A549 (cell line): ENCODE measurements around the gene ZBTB1. TPM values are rescaled to one million over a fixed set of nuclear protein-coding genes. Genes with fewer than 3 reads are reported as not detected.

Experiments
- ATAC-seq, 2 experiments: fragments of 200-7000 bp in 1 of 2; fragments of >200 bp in 1 of 2; cut with Nextera tagmentation in 1 of 2; cut with Tn5 transposase in 1 of 2; 3 replicates each; pipeline versions ENCODE4 v1.8.0 to v1.9.1; 2018 to 2020; ENCODE audit warnings: mild to moderate bottlenecking in 1 of 2, moderate library complexity in 1 of 2
- CTCF ChIA-PET: fragments of 300-600 bp; sonication (Branson Sonifier 250); formaldehyde crosslinking; extraction: SDS; loops from one replicate; lab custom pipeline; 2021; ENCODE audit warnings: antibody characterized with exemption, inconsistent platforms; lab: Yijun Ruan, JAX
- POLR2A ChIA-PET: fragments of 350-600 bp; formaldehyde crosslinking; extraction: SDS; loops from one replicate; lab custom pipeline; 2021; ENCODE audit warnings: antibody characterized with exemption, inconsistent platforms; lab: Yijun Ruan, JAX
- DNase-seq, 2 experiments: peaks; one replicate each; pipeline versions ENCODE4 v3.0.0 to v3.0.0-alpha.2; 2011 to 2016; ENCODE audit warnings: low read depth in 1 of 2, low spot score in 1 of 2
- FAIRE-seq: peaks from 2 replicates; lab custom pipeline; 2011; peaks lifted over from hg19 to GRCh38; lab: Jason Lieb, UNC
- H3K27ac ChIP-seq, 2 experiments: fragments of >200 bp; sonication (Bioruptor Twin); formaldehyde crosslinking; 3 replicates each; pipeline ENCODE4 v1.5.1; 2016 to 2017
- H3K4me1 ChIP-seq: fragments of >200 bp; sonication (Bioruptor Twin); formaldehyde crosslinking; 3 replicates; pipeline ENCODE4 v1.6.1; 2016
- H3K4me2 ChIP-seq: fragments of >200 bp; sonication (Bioruptor Twin); formaldehyde crosslinking; 3 replicates; pipeline ENCODE4 v1.6.1; 2016
- H3K4me3 ChIP-seq: fragments of >200 bp; sonication (Bioruptor Twin); formaldehyde crosslinking; 3 replicates; pipeline ENCODE4 v1.5.1; 2016
- H3K9me3 ChIP-seq: fragments of >200 bp; sonication (Bioruptor Twin); formaldehyde crosslinking; 3 replicates; pipeline ENCODE4 v1.6.1; 2016
- BHLHE40 ChIP-seq: IDR thresholded peaks from 2 replicates; pipeline ENCODE4 v1.6.1; 2012; ENCODE audit warnings: low read depth, low read length, inconsistent platforms
- CEBPB ChIP-seq, 2 experiments: fragments of >200 bp in 1 of 2; sonication (Bioruptor Twin) in 1 of 2; formaldehyde crosslinking in 1 of 2; IDR thresholded peaks; 2 replicates each; pipeline ENCODE4 v1.6.1; 2012 to 2016
- CHD2 ChIP-seq: fragments of 150-350 bp; IDR thresholded peaks from 2 replicates; pipeline ENCODE4 v1.6.1; 2014; ENCODE audit warnings: low read length; ENCODE audit not compliant: partially characterized antibody
- GATA3 ChIP-seq: IDR thresholded peaks from 2 replicates; pipeline ENCODE4 v1.6.1; 2012; ENCODE audit warnings: borderline replicate concordance
- HDAC2 ChIP-seq: fragments of 200-600 bp; sonication (generic); IDR thresholded peaks from 2 replicates; pipeline ENCODE4 v1.6.1; 2016
- HOXA7 ChIP-seq: fragments of 250-450 bp; sonication (Bioruptor Pico); IDR thresholded peaks from 2 replicates; pipeline ENCODE4 v1.5.0; 2020; ENCODE audit warnings: mild to moderate bottlenecking, moderate library complexity
- MAZ ChIP-seq: fragments of 150-350 bp; IDR thresholded peaks from 2 replicates; pipeline ENCODE4 v1.6.1; 2014; ENCODE audit warnings: antibody characterized with exemption, low read depth, low read length, borderline replicate concordance
- MYC ChIP-seq: IDR thresholded peaks from 2 replicates; pipeline ENCODE4 v1.6.1; 2012; ENCODE audit warnings: mild to moderate bottlenecking, inconsistent platforms, low read length, improper control_type of control experiment, borderline replicate concordance
- POLR2A ChIP-seq: IDR thresholded peaks from 2 replicates; pipeline ENCODE4 v1.6.1; 2012; ENCODE audit warnings: mild to moderate bottlenecking, low read length
- POLR2AphosphoS2 ChIP-seq: conservative IDR thresholded peaks from 2 replicates; pipeline ENCODE4 v1.6.1; 2012; ENCODE audit warnings: low read length, improper control_type of control experiment, inconsistent platforms
- RAD21 ChIP-seq, 2 experiments: fragments of >200 bp in 1 of 2; sonication (Bioruptor Twin) in 1 of 2; formaldehyde crosslinking in 1 of 2; IDR thresholded peaks in 1 of 2; conservative IDR thresholded peaks in 1 of 2; 2 replicates in 1 of 2; 3 replicates in 1 of 2; pipeline ENCODE4 v1.6.1; 2012 to 2018; ENCODE audit warnings: inconsistent platforms in 1 of 2
- RFX5 ChIP-seq: fragments of 450-650 bp; IDR thresholded peaks from 2 replicates; pipeline ENCODE4 v1.7.1; 2014; ENCODE audit warnings: antibody characterized with exemption, mild to moderate bottlenecking, moderate library complexity
- SMC3 ChIP-seq: fragments of >200 bp; sonication (Bioruptor Twin); formaldehyde crosslinking; IDR thresholded peaks from 3 replicates; pipeline ENCODE4 v1.6.1; 2018; ENCODE audit warnings: inconsistent platforms
- SREBF2 ChIP-seq: fragments of 450-650 bp; IDR thresholded peaks from 2 replicates; pipeline ENCODE4 v1.6.1; 2014; ENCODE audit warnings: mild to moderate bottlenecking, moderate library complexity
- ZSCAN20 ChIP-seq: fragments of 250-450 bp; sonication (Bioruptor Pico); IDR thresholded peaks from 2 replicates; pipeline ENCODE4 v1.8.0; 2022; ENCODE audit warnings: mild to moderate bottlenecking, moderate library complexity
- WGBS: methylation state at CpG from one replicate; pipeline ENCODE4 v1.1.6; 2017; ENCODE audit errors: missing lambda C conversion rate; 5-methylcytosine and 5-hydroxymethylcytosine counted together
- polyA plus RNA-seq, 4 experiments: library from polyadenylated mRNA; depleted of rRNA in 3 of 4; stranded (reverse); fragments of >200 nt; fragmentation: RNase III in 1 of 4; extraction: RNeasy Plus Mini Kit Qiagen cat#74134 plus additional on column Dnase treatment in 1 of 4; gene quantifications; 2 replicates in 3 of 4; 3 replicates in 1 of 4; pipeline ENCODE4 v1.2.3, GENCODE V29; 2011 to 2017
- TF ChIP-seq, protein P1 (sequence below): fragments of 250-450 bp; sonication (Bioruptor Pico); IDR thresholded peaks from 2 replicates; pipeline ENCODE4 v1.5.0; 2020; ENCODE audit warnings: low read depth, mild to moderate bottlenecking, moderate library complexity
- TF ChIP-seq, protein P2 (sequence below): fragments of >200 bp; sonication (Bioruptor Twin); formaldehyde crosslinking; IDR thresholded peaks from 3 replicates; pipeline ENCODE4 v1.6.1; 2016
- TF ChIP-seq, protein P3 (sequence below): fragments of 150-350 bp; IDR thresholded peaks from 2 replicates; pipeline ENCODE4 v1.6.1; 2014; ENCODE audit warnings: low read depth, mild to moderate bottlenecking, low read length
- TF ChIP-seq, protein P4 (sequence below): fragments of 250-450 bp; sonication (Bioruptor Pico); IDR thresholded peaks from 2 replicates; pipeline ENCODE4 v1.5.0; 2021; ENCODE audit warnings: mild to moderate bottlenecking, moderate library complexity, borderline replicate concordance
- TF ChIP-seq, protein P5 (sequence below): fragments of >200 bp; sonication (Bioruptor Twin); formaldehyde crosslinking; IDR thresholded peaks from 2 replicates; pipeline ENCODE4 v1.6.1; 2016
- TF ChIP-seq, protein P6 (sequence below): fragments of >200 bp; sonication (Bioruptor Twin); formaldehyde crosslinking; IDR thresholded peaks from 3 replicates; pipeline ENCODE4 v1.5.1; 2016

Gene ZBTB1
- polyA plus RNA-seq, 2 of the 4 experiments (the other 2 are of a cell fraction): 33.8 to 37.1 TPM

DNA sequence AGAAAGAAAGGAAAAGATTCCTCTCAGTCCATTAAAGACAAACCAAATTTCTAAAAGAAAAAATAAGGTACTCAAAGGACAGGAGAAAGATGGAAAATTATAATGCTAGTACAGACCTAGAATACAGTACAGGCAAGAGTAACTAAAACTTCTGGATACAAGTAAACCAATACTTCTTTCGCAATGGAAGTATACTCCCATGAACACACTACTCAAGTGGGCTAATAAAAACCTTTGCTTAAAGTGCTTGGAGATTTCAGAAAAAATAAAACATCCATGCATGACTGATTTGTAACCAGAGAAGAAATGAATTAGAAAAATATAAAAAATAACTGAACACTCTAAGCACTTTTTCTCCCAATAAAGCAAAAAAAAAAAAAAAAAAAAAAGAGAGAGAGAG is 4.5 kb upstream of the ZBTB1 start:
- CTCF ChIA-PET: interaction anchor here (0.6 kb wide), 1 partner anchor 36 kb away, joined by 3 read pairs; no protein-coding TSS in a partner anchor
- FAIRE-seq: no peak
- H3K27ac ChIP-seq: no peak overlapping the region; a peak in 1 of 6 replicates
- WGBS: 100% methylated on average over 1 of the region's 1 CpG
- no peaks in the 10 kb centered on the region for H3K9me3 ChIP-seq
- POLR2A ChIA-PET: no interaction called here
- H3K4me3 ChIP-seq: no peak overlapping the region
- TF ChIP-seq HOXA7 (CRISPR knock-in tag) (no peak), ZSCAN20 (CRISPR knock-in tag) (no peak), MYC (no peak), RAD21 (conservative IDR thresholded peaks at IDR 0.05 in 1 of 2, IDR thresholded peaks at IDR 0.05 in 1 of 2) (no peak), BHLHE40 (no peak)
- no peak for DNase-seq
- peak overlapping the region; percentile 87 for H3K4me2 ChIP-seq
- no peak for ATAC-seq
- peaks cover 30% of the 10 kb centered on the region for H3K4me1 ChIP-seq

DNA sequence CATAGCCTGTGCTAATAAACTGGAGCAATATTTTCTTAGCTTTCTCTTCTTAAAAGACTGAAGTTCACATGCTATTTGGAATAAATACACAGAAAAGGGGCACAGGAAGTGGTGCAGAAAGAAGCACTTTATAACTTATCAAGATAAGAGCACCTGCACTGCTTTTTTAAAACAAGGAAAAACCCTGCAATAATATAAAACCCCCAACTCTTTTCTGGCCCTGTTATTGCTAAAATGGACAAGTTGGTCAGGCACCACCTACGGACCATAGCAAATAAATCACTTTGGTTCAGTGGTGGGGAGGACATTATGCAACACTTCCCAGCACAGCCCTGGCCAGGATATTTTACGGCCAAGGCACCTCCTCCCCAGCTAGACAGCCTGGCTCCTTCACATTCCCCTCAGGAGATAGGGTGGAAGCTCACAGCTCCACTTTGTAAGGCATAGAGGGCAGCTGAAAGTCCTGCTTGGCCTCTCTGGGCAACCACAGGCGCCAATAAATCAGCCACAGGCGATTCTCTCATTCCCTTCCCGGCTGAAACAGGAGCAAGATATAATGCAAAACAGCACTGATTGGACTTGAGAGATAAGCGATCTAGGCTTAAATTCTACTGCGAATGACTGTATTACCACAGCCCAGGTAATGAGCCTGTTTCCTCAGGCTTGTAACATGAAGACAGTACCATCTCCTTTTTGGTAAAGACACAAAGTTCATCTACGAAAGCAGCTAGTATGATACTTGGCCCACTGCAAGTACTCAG is 3.0 kb upstream of the ZBTB1 start:
- peak in 1 of 2 experiments; percentile 53 for DNase-seq
- ChIA-PET POLR2A (no interaction called here), CTCF (interaction anchor here (0.6 to 2.4 kb wide), 6 partner anchors 9 to 150 kb away, joined by 3 to 13 read pairs (median 6); no protein-coding TSS in a partner anchor)
- Histone ChIP-seq H3K4me1 (peaks cover 35% of the 10 kb centered on the region), H3K9me3 (no peaks in the 10 kb centered on the region), H3K4me3 (peak overlapping the region; percentile 76), H3K27ac (peak overlapping the region; percentile 96 to 97), H3K4me2 (peak overlapping the region; percentile 87)
- 28% methylated on average over 8 of the region's 8 CpGs for WGBS
- TF ChIP-seq, protein P1, sequence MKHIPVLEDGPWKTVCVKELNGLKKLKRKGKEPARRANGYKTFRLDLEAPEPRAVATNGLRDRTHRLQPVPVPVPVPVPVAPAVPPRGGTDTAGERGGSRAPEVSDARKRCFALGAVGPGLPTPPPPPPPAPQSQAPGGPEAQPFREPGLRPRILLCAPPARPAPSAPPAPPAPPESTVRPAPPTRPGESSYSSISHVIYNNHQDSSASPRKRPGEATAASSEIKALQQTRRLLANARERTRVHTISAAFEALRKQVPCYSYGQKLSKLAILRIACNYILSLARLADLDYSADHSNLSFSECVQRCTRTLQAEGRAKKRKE (CRISPR knock-in tag): no peak
- TF ChIP-seq CEBPB (IDR thresholded peaks at IDR 0.05): peak; percentile 83 to 92; a peak in 3 of 4 replicates
- no peak for FAIRE-seq
- ATAC-seq: no peak

DNA sequence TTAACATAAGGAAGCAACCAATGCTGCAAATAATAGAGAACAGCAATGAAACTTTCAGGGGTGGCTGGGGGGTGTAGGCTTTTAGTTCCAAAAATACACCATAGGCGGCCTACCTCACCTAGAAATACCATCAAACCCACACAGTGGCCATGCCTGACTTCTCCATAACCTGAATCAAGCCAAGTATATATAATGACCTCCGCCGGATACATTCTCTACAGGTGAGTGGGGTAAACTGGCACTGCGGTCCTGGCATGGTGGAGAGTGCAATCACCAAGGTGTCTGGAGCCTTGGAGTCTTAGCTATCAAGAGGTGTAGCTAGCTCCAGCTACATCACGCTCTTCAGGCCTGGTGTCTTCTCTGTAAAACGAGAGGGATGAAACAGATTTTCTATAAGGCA is 2.1 kb upstream of the ZBTB1 start:
- ChIA-PET CTCF (interaction anchor here (0.8 to 2.4 kb wide), 6 partner anchors 9 to 134 kb away, joined by 3 to 13 read pairs (median 6); partner anchors contain the start of gene HSPA2), POLR2A (no interaction called here)
- 19% methylated on average over 6 of the region's 6 CpGs for WGBS
- FAIRE-seq (no peak), DNase-seq (no peak), ATAC-seq (no peak)
- H3K4me2 ChIP-seq: peak overlapping the region; percentile 87
- H3K9me3 ChIP-seq: no peaks in the 10 kb centered on the region
- peaks cover 43% of the 10 kb centered on the region for H3K4me1 ChIP-seq
- TF ChIP-seq SMC3 (no peak), CHD2 (no peak), POLR2A (no peak), MAZ (no peak), ZSCAN20 (CRISPR knock-in tag) (no peak), SREBF2 (no peak), RFX5 (no peak), MYC (no peak), HDAC2 (no peak), GATA3 (no peak), POLR2AphosphoS2 (no peak), HOXA7 (CRISPR knock-in tag) (no peak)
- TF ChIP-seq, protein P2, sequence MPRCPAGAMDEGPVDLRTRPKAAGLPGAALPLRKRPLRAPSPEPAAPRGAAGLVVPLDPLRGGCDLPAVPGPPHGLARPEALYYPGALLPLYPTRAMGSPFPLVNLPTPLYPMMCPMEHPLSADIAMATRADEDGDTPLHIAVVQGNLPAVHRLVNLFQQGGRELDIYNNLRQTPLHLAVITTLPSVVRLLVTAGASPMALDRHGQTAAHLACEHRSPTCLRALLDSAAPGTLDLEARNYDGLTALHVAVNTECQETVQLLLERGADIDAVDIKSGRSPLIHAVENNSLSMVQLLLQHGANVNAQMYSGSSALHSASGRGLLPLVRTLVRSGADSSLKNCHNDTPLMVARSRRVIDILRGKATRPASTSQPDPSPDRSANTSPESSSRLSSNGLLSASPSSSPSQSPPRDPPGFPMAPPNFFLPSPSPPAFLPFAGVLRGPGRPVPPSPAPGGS: no peak
- TF ChIP-seq, protein P3, sequence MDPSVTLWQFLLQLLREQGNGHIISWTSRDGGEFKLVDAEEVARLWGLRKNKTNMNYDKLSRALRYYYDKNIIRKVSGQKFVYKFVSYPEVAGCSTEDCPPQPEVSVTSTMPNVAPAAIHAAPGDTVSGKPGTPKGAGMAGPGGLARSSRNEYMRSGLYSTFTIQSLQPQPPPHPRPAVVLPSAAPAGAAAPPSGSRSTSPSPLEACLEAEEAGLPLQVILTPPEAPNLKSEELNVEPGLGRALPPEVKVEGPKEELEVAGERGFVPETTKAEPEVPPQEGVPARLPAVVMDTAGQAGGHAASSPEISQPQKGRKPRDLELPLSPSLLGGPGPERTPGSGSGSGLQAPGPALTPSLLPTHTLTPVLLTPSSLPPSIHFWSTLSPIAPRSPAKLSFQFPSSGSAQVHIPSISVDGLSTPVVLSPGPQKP: no peak
- TF ChIP-seq, protein P4, sequence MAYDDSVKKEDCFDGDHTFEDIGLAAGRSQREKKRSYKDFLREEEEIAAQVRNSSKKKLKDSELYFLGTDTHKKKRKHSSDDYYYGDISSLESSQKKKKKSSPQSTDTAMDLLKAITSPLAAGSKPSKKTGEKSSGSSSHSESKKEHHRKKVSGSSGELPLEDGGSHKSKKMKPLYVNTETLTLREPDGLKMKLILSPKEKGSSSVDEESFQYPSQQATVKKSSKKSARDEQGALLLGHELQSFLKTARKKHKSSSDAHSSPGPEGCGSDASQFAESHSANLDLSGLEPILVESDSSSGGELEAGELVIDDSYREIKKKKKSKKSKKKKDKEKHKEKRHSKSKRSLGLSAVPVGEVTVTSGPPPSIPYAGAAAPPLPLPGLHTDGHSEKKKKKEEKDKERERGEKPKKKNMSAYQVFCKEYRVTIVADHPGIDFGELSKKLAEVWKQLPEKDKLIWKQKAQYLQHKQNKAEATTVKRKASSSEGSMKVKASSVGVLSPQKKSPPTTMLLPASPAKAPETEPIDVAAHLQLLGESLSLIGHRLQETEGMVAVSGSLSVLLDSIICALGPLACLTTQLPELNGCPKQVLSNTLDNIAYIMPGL (CRISPR knock-in tag): no peak
- TF ChIP-seq, protein P5, sequence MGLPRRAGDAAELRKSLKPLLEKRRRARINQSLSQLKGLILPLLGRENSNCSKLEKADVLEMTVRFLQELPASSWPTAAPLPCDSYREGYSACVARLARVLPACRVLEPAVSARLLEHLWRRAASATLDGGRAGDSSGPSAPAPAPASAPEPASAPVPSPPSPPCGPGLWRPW: no peak
- TF ChIP-seq, protein P6, sequence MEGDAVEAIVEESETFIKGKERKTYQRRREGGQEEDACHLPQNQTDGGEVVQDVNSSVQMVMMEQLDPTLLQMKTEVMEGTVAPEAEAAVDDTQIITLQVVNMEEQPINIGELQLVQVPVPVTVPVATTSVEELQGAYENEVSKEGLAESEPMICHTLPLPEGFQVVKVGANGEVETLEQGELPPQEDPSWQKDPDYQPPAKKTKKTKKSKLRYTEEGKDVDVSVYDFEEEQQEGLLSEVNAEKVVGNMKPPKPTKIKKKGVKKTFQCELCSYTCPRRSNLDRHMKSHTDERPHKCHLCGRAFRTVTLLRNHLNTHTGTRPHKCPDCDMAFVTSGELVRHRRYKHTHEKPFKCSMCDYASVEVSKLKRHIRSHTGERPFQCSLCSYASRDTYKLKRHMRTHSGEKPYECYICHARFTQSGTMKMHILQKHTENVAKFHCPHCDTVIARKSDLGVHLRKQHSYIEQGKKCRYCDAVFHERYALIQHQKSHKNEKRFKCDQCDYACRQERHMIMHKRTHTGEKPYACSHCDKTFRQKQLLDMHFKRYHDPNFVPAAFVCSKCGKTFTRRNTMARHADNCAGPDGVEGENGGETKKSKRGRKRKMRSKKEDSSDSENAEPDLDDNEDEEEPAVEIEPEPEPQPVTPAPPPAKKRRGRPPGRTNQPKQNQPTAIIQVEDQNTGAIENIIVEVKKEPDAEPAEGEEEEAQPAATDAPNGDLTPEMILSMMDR: no peak
- H3K4me3 ChIP-seq: peak overlapping the region; percentile 76
- H3K27ac ChIP-seq: peak overlapping the region; percentile 96 to 97
